GM10266 (cell line): ENCODE measurements around the gene PIK3C2A.

Experiments
- DNase-seq: peaks from one replicate; pipeline ENCODE4 v3.0.0; 2012; ENCODE audit errors: extremely low spot score
- CTCF ChIP-seq: IDR thresholded peaks from 2 replicates; pipeline ENCODE4 v1.5.1; 2012; ENCODE audit warnings: mild to moderate bottlenecking, low read depth; ENCODE audit not compliant: control insufficient read depth, insufficient read depth; ENCODE audit errors: missing control alignments

The PIK3C2A gene

GRCh38 chr11:17221968-17222367 lies 14.2 kb upstream of the PIK3C2A start:
- DNase-seq: no peak
- no peak for TF ChIP-seq CTCF

- DNase-seq: no peak
- no peak for TF ChIP-seq CTCF
Measured at GRCh38 chr11:17219016-17219415, 11.2 kb upstream of the PIK3C2A start.

- no peak for DNase-seq
- TF ChIP-seq CTCF: no peak
Measured at GRCh38 chr11:17218403-17218802, 10.6 kb upstream of the PIK3C2A start.

GRCh38 chr11:17217401-17217800 lies 9.6 kb upstream of the PIK3C2A start:
- TF ChIP-seq CTCF: no peak

GRCh38 chr11:17214338-17214737 lies 6.6 kb upstream of the PIK3C2A start:
- no peak for DNase-seq
- no peak for TF ChIP-seq CTCF

More at GRCh38 chr11:17217401-17217800, 9.6 kb upstream of the PIK3C2A start:
- no peak for DNase-seq

- DNase-seq: no peak
- no peak for TF ChIP-seq CTCF
Measured at GRCh38 chr11:17211286-17211685, 3.5 kb upstream of the PIK3C2A start.

GRCh38 chr11:17209939-17210245 lies 2.1 kb upstream of the PIK3C2A start:
- TF ChIP-seq CTCF: no peak
- DNase-seq: no peak
